GM18511 (cell line): ENCODE results near the gene MOV10L1.

Source experiments
- ATAC-seq: cut with Tn5 transposase; IDR thresholded peaks from one replicate; pipeline ENCODE4 v1.9.1; 2021; ENCODE audit warnings: mild to moderate bottlenecking, moderate library complexity; ENCODE audit not compliant: unreplicated experiment

The MOV10L1 gene

GRCh38 chr22:50089682-50090411 is at the start of gene MOV10L1:
Gene MOV10L1, plus strand, starts transcription at chr22:50090006. Its CDS starts 83 bp downstream, at chr22:50090089.
- ATAC-seq, result no peak

DNA sequence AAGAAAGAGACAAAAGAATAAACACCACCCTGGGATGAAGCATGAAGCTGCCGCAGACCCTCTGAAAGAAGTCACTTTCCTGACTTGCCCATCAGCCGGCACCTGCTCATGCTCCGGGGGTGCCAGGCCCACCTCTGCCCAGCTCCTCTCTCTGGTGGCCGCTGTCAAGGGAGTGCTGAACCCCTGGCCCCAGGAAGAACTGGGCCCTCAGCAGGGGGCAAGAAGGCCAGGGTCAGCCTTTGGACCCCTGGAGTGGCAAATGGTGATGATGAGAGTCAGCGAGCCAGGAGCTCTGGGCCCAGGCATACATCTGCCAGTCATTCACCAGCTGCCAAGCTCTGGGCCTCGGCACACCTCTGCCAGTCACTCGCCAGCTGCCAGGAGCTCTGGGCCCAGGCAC is 49.1 kb upstream of the MOV10L1 start:
- no peak for ATAC-seq

GRCh38 chr22:50041361-50042065 is 48.3 kb upstream of the MOV10L1 start:
- no peak for ATAC-seq

DNA sequence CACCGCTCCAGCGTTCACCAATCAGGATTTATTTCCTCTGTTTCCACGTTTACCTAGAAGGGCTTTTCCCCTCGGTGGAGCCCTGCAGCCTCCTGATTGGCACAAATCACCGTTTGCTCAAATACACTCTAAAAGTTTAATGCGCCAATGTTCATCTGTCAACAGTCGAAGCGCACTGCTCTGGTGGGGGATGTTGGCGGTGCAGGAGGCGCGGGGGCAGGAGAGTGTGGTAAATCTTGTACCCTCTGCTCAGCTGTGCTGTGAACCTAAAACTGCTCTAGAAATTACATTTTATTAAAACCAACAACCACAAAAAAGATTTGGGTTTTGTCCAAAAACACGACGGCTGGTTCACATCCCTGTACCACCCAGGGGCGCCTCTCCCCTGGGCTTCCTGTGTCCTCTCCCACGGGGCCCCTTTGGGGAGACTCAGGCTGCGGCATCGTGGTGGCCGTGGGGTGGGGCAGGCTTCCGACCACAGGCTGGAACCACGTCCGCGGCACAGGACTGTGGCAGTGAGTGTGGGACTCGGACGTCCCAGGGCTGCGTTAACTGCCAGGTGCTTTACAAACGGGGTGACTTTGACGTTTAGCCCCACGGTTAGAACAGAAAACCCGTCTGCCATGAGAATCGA is 45.2 kb upstream of the MOV10L1 start:
- ATAC-seq, result no peak

GRCh38 chr22:50045211-50046018 is 44.4 kb upstream of the MOV10L1 start:
- ATAC-seq, result no peak

- no peak for ATAC-seq
These were observed 43.8 kb upstream of the MOV10L1 start for GRCh38 chr22:50046019-50046415.

DNA sequence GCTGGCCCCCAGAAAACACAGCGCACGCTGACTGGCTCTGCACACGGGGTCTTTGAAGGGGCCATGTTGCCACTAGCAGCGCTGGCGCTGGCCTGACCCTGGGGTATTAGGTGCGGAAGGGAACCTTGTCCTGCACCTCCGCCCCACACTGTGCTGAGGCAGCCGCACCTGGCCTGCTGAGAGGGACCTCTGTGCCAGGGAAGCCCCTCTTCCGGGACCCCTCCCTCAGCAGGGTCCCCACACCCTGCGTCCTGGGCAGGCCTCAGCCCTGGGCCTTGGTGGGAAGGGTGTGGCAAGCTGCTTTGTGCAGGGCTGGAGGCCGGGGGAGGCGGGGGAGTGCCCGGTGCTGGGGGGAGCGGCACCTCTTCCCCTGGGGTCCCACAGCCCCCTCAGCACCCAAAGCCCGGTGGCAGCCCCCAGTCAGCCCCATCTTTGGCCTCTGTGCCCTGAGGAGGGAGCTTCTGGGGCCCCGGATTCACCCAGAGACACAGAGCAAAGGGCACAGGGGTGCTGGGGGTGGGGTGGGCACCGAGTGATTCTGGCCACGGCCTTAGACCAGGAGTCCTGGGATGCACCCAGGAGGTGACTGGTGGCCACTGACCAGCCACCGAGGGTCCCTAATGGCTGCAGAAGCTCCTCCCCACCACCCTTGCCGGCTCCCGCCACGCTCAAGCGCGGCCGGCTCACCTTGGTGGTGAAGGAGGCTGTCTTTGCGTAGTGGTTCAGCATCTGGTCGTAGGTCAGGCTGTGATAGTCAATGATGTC is 43.1 kb upstream of the MOV10L1 start:
- ATAC-seq, result no peak

GRCh38 chr22:50047346-50047745 is 42.5 kb upstream of the MOV10L1 start:
- no peak for ATAC-seq

DNA sequence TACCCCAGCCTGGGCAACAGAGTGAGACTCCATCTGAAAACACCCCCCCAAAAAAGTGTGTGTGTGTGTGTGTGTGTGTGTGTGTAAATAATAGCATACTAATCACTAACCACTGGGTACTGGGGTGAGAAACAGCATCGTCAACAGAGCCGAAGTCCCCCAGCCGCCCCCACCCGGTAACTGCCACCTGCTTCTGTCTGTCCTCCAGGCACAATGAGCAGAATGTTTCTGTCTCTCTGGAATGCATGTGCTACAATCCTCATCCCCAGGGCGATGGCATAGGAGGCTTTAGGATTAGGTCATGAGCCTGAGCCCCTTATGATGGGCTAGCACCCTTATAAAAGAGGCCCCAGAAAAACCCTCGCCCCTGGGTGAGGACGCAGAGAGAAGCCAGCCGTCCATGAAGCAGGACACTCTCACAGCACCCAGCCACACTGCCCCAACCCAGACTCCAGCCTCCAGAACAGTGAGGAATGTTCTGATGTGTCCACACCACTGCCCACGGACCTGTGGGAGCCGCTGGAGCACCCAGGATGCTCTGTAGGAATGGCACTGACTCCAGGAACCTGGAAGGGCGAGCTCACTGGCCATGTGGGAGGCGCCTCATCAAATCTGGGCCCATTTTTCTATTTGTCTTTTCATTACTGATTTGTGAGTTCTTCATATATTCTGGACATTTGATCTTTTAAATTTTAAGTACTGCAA is 41.6 kb upstream of the MOV10L1 start:
- no peak for ATAC-seq

DNA sequence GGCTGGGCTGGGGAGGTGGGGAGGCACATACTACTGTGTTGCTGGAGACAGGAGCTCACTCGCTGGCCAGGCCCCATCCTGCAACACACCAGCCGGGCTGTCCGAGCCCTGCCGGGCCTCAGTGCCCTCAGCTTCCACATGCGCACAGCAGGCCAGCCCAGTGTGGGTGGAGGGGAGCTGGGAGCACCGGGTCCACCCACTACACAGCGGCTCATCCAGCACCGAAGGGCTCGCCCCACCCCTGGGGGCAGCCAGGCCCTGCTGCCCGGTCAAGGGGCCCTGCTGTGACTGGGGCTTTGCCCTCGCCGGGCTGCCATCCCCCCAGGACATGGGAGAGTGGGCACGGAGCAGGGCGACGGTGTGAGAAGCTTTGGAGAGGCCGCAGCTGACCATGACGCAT is 41.0 kb upstream of the MOV10L1 start:
- ATAC-seq, result no peak

DNA sequence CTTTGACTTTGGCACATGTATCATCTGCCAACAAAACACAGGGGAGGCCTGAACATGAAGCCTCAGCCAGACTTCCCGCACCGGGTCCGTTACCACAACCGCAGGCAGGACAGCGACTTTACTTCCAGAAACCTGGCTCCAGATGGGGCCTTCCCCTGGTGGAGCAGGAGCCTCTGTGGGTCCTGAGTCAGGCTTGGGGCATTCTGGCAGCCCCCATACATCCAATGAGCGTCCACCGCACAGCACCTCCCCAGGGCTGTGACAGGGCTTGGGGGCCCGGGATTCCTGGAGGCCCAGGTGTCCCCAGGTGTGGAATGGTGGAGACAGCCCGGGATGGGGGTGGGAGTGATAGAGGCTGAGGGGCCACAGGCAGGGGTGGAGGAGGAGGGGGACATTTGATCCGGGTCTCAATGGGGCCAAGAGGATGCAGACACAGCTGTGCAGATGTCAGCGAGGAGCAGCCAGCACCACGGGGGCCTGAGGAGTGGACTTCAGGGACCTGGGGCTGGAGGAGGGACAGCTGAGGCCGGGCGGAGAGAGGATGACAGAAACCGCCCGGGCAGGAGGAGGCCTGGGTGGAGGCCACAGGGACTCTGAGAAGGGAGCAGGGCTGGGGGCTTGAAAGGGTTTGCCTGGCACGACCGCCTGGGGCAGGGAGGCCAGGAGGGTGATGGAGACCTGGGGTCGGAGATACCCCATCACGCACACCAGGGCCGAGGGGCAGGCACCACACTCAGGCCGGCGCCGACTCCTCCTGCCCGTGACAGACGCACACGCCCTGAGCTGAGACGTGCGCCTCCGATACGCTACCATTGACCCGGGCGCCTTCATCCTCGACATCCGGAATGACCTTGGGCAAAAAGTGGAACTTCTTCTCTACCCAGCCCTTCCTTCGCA is 40.3 kb upstream of the MOV10L1 start:
- no peak for ATAC-seq

GRCh38 chr22:50051930-50052329 is 37.9 kb upstream of the MOV10L1 start:
- no peak for ATAC-seq

DNA sequence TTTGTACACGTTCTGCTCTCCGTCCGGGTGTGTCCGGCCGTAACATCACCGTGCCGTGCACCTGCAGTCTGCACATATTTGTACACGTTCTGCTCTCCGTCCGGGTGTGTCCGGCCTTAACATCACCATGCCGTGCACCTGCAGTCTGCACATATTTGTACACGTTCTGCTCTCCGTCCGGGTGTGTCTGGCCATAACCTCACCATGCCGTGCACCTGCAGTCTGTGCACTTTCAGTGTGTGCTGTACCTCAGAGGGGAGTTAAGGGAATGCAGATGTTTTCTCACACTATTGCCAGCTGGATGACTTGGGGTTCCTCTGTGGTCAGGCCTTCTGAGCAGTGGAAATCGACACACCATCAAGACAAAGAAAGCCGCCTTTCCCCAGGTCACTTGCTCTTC is 35.9 kb upstream of the MOV10L1 start:
- no peak for ATAC-seq

DNA sequence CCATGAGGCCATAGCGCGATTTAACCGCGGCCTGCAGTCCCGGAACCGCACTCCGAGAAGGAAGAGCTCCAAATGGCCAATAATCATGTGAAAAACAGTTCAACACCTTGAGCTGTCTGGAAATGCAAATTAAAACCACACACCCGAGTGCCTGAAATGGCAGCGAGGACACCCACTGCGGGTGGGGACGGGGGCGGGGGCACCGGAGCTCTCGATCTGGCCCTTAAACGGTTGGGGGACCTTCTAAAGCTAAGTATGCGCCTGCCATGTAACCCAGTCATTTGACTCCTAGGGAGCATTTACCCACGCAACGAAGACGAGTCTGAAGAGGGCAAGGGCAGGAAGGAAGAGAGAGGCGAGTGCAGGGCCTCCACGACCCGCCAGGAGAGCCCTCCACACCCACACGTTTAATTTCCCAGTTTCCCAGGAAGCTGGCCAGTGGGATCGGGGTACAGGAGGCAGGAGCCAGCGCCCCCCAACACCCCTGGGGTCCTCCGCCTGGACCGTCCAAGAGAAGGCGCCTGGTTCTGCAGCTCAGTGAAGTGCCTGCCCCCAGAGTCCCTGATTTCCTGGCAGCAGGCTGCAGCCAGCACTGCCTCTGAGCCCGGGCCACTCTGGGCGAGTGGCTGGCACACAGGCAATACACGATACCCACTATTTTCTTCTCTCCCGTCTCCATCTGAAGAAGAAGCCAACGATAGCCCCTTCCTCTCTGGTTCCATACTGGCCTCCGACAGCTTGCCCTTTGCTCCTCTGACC is 33.4 kb upstream of the MOV10L1 start:
- ATAC-seq, result no peak

- no peak for ATAC-seq
These were observed 32.3 kb upstream of the MOV10L1 start for GRCh38 chr22:50057278-50058060.

GRCh38 chr22:50058061-50058905 is 31.5 kb upstream of the MOV10L1 start, which contains the start of gene TTLL8:
Gene TTLL8, minus strand, starts transcription at chr22:50058298.
- ATAC-seq, result no peak
